Activated CD8-positive, alpha-beta memory T cell treated with anti-CD3 and anti-CD28 coated beads for 36 hours (primary cell): ENCODE results near the gene SLC25A44. TPM values are rescaled to one million over a fixed set of nuclear protein-coding genes. Genes with fewer than 3 reads are reported as not detected.

ENCODE experiments used
- CTCF ChIA-PET: fragments of 350-600 bp; sonication (Branson Sonifier 250); formaldehyde crosslinking; loops from one replicate; lab custom pipeline; 2021; ENCODE audit warnings: antibody characterized with exemption; lab: Charles Lee
- POLR2A ChIA-PET: fragments of 350-600 bp; sonication (Branson Sonifier 250); formaldehyde crosslinking; loops from one replicate; lab custom pipeline; 2021; ENCODE audit warnings: antibody characterized with exemption; lab: Charles Lee
- total RNA-seq, 2 experiments: library from RNA; stranded (reverse); gene quantifications; one replicate each; pipeline ENCODE4 v1.2.3, GENCODE V29; 2021

SLC25A44 gene
- total RNA-seq, 2 experiments from 2014 or later: 26.7 to 31.0 TPM

DNA sequence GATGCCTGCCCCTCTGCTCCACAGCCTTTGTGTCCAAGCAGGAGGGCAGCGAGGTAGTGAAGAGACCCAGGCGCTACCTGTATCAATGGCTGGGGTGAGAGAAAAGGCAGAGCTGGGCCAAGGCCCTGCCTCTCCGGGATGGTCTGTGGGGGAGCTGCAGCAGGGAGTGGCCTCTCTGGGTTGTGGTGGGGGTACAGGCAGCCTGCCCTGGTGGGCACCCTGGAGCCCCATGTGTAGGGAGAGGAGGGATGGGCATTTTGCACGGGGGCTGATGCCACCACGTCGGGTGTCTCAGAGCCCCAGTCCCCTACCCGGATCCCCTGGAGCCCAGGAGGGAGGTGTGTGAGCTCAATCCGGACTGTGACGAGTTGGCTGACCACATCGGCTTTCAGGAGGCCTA, 48.8 kb downstream of the SLC25A44 start:
- POLR2A ChIA-PET: no interaction called here
- CTCF ChIA-PET: interaction anchor here (1.6 kb wide), 1 partner anchor 90 kb away, joined by 4 read pairs; the partner anchor contains the start of gene SEMA4A

DNA sequence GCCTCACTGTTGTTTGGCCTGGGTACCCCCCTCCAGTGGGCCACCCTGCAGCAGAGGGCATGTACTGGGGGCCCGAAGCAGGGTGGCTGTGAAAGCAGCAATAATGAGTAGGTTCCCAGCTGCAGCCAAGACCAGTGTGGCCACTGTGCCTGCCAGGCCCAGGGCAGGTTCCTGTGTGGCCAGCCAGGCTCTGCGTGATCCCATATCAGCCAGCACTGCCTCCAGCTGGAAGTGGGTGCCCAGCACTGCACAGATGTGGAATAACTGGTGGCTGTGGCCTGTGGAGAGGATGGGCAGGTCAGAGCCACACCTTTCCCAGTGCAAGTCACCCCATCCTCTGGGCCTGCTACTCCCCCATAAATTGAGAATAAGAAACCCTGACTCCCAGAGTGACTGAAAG, 50.2 kb downstream of the SLC25A44 start:
- ChIA-PET CTCF (interaction anchor here (1.6 kb wide), 1 partner anchor 91 kb away, joined by 4 read pairs; the partner anchor contains the start of gene SEMA4A), POLR2A (no interaction called here)

DNA sequence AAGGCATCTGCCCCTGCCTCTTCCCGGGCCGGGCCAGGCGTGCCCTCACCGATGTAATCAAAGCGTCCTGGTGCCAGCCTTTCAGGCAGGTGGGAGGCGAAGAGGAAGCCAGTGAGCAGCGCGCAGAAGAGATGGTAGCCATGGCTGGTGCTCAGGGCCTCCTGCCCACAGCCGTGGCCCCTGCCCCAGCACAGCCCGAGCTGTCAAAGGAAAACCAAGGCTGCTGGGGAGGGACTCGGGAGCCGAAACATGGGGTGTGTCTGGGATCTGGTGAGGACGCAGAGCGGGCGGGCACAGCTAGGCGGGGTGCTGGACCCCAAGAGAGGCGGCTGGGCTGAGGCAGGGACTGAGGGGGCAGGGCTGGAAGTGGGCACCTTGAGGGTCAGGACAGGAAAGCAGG, 50.8 kb downstream of the SLC25A44 start:
- POLR2A ChIA-PET: interaction anchor here (1.4 kb wide), 1 partner anchor 8 kb away, joined by 3 read pairs; no protein-coding TSS in a partner anchor
- CTCF ChIA-PET: no interaction called here

DNA sequence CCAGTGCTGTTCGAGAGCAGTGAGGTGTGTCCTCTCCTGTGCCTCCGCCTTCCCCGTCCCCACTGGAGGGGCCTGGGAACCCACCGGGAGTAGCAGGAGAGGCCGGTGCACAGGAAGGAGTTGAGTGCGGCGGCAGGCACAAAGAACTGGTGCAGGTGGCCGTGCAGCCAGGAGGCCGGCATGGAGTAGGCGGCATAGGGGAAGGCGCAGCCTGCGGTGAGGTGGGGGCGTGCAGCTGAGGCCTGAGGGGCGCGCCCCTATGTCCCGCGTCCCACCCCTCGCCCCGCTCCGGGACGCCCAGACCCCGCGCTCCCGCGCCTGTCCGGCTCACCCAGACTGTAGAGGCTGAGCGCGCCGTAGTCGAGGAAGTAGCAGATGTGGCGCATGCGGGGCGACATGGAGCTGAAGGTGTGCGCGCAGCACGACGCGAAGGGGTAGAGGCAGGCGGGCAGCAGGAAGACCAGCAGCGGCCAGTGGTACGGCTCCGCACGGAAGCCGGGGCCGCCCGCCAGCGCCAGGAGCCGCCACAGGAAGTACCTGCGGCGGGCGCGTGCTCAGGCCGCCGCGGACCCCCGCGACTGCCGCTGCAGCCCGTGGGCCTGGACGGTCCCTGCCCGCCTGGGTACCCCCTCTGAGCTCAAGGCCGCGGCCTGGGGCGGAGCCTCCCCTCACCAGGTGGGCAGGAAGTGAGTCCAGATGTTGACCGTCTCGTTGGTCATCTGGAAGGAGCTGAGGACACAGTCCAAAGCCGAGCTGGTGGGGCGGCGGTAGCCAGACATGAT, 51.7 kb downstream of the SLC25A44 start:
- CTCF ChIA-PET: interaction anchor here (0.6 to 1.9 kb wide), 3 partner anchors 20 to 199 kb away, joined by 3 to 8 read pairs (median 6); no protein-coding TSS in a partner anchor
- POLR2A ChIA-PET: interaction anchor here (0.5 to 1.4 kb wide), 7 partner anchors 9 to 128 kb away, joined by 3 to 6 read pairs (median 3); partner anchors contain the start of gene SMG5

DNA sequence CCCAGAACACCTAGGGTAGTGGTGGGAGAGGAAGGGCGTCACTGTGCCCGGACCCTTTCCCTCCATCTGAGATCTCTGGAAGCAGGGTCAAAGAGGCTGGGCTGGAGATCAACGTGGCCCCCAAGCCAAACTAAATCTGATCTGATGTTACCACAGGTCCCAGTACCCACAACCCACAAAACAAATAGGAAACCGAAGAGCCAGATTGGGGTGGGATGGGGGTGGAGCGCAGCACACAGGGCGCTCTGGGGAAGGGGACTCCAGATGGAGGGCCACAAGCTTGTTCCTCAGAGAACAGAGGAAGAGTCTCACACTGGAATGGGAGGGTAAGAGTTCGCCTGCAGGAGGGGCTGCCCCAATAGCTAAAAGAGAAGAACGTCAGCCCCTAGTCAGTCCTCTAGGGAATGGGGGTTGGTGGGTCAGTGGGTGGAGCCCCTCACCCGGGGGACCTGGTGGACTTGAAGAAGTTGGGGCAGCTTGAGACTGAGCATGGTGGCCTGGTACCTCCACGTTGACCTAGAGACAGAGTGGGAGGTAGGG, 52.4 kb downstream of the SLC25A44 start:
- ChIA-PET CTCF (interaction anchor here (0.9 to 1.9 kb wide), 2 partner anchors 20 to 99 kb away, joined by 6 to 8 read pairs; no protein-coding TSS in a partner anchor), POLR2A (interaction anchor here (0.5 to 1.4 kb wide), 5 partner anchors 10 to 104 kb away, joined by 3 to 6 read pairs (median 3); partner anchors contain the start of gene SMG5)

DNA sequence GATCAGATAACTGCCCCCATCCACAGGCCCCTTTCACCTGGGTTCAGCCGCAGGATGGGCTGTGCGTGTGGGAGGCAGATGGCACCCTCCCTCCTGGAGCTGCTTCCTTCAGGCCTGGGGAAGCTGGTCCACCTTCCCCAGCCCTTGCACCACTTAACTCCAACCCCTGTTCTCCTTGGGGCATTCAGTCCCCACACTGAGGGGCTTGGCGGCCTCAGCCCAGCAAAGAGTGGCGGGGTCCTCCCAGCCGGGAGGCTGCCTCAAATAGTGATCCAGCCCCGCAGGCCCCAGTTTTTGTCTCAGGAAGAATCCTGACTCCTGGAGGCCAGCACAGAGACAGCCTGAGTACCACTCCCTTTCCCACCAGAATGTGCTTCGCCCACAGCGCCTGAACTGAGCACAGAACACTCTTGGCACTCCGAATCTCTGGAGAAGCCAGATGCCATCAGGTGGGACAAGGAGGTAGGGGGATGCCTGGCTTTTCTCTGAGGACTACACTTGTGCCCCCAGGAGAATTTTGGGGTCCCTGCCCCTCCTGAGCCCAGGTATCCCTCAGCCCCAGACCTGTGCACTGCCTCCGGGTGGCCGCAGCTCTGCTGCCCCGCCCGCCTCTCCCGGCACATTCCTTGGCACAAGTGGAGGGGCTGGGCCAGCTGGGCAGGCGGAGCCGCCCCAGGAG, 53.0 kb downstream of the SLC25A44 start:
- CTCF ChIA-PET: interaction anchor here (1.9 kb wide), 1 partner anchor 21 kb away, joined by 8 read pairs; no protein-coding TSS in a partner anchor
- POLR2A ChIA-PET: interaction anchor here (1.0 kb wide), 1 partner anchor 25 kb away, joined by 4 read pairs; no protein-coding TSS in a partner anchor

DNA sequence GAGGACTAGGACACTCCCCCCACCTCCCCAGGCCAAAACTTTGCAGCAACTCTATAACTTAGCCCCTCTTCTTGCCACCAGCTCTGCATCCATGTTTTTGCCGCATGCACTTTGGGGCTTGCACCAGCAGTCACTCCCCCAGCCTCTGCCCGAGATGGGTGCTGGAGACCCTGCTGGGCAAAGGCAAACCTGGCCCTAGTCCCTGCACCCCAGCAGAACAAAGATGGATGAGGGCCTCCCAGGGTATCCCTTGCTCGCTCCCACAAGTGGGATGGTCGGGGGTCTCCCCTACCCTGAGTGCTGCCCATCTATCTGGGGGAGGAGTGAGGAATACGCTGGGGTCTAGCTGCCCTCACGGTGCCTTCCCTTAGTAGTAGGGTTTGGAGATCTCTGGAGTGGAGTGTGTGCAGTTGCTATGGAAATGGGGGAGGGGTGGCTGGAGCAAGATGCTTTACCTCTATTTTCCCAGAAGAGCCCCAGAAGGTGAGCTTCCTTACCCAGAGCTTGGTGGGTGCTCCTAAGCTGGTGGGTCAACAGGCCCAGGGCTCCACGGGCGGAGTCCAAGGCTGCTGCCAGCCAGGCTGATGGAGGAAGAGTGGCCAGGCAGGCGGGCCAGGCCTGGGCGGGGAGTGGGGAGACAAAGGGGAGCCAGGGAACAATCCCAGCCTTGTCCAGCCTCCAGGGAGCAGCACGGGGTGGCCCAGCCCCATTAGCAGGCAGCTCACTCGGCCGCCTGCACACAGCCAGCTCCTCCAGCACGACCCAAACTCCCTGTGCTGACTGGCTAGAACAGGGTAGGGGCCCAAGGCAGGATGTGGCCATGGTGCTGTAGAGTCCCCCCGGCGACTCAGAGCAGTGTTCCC, 53.8 kb downstream of the SLC25A44 start, which contains the start of gene PAQR6:
Gene PAQR6, minus strand, starts transcription at position 597 of the 863 bp plus-strand sequence. CDS start 1,325 bp downstream, outside the sequence.
- POLR2A ChIA-PET: interaction anchor here (0.5 to 0.6 kb wide), 3 partner anchors 20 to 484 kb away, joined by 4 to 5 read pairs (median 4); no protein-coding TSS in a partner anchor
- CTCF ChIA-PET: interaction anchor here (1.3 kb wide), 1 partner anchor 23 kb away, joined by 3 read pairs; no protein-coding TSS in a partner anchor

DNA sequence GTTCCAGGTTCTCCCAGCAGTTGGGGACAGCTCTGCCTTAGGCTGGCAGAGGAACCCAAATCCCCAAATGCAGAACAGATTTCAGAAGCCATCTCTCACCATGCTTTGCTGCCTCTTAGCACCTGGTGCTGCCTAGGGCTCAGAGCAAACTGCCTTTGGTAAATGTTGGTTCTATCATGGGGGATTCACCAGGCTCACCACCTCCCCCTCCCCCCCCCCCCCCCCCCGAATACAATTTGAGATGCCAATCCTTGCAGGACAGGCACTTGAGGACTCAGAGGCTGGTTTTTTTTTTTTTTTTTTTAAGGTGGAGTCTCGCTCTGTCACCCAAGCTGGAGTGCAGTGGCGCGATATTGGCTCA, 54.4 kb downstream of the SLC25A44 start:
- CTCF ChIA-PET: interaction anchor here (1.3 kb wide), 1 partner anchor 24 kb away, joined by 3 read pairs; no protein-coding TSS in a partner anchor
- POLR2A ChIA-PET: interaction anchor here (0.6 kb wide), 1 partner anchor 25 kb away, joined by 4 read pairs; no protein-coding TSS in a partner anchor

DNA sequence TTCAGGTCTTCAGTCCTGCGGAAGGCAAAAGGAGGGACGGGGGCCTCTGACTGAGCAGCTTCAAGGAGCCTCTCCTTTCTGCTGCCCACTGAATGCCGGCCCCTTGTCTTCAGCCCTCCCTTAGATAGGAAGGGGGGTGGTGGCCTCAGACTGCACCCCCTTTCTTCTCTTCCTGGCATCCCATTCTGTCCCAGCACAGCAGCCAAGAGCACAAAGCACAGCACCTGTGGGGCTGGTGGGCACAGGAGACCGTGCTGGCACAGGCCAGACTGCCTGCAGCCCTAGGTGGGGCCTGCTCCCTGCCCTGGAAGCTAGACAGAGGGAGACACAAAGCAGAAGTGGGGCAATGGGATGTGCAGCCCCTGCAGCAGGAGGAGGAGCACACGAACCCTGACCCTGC, 55.7 kb downstream of the SLC25A44 start:
- ChIA-PET CTCF (no interaction called here), POLR2A (interaction anchor here (0.6 kb wide), 1 partner anchor 26 kb away, joined by 5 read pairs; no protein-coding TSS in a partner anchor)

DNA sequence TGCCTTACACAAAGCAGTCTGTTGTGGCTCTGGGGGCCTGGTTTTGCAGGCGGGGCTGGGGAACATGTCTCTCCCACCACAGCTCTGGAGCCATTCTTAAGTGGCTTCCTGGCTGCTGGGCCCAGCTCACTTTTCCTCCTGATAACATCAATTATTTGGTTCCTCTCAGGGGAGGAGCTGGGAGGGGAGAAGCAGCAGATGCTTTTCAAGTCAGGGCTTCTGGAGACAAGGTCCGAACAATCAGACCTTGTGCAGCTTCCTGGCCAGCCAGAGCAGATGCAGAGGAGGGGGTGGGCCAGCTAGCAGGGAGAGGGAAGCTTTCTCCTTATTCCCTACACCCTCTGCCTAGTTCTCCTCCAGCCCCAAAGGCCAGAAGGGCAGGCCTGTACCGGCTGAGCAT, 57.6 kb downstream of the SLC25A44 start:
- POLR2A ChIA-PET: no interaction called here
- CTCF ChIA-PET: interaction anchor here (1.1 to 1.5 kb wide), 2 partner anchors 31 to 106 kb away, joined by 3 to 4 read pairs; partner anchors contain the start of gene SMG5

DNA sequence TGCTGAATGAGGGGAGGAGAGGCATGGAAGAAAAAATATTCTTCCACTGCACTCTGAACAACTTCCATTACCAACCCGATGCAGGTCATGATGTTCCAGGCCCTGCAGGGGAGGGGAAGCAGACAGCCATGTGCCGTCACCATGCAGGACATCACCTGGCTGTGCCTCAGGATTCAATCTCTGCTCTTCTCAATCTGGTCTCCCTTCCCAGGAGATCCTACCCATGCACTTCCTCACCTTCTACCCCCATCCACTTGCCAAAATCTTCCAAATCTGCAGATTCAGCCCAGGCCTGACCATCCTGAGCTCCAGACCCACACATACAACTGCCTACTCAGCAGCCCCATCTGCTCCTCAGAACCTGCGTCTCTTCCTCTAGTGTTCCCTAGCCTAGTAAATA, 59.7 kb downstream of the SLC25A44 start:
- POLR2A ChIA-PET: no interaction called here
- CTCF ChIA-PET: interaction anchor here (0.6 kb wide), 1 partner anchor 47 kb away, joined by 3 read pairs; no protein-coding TSS in a partner anchor

DNA sequence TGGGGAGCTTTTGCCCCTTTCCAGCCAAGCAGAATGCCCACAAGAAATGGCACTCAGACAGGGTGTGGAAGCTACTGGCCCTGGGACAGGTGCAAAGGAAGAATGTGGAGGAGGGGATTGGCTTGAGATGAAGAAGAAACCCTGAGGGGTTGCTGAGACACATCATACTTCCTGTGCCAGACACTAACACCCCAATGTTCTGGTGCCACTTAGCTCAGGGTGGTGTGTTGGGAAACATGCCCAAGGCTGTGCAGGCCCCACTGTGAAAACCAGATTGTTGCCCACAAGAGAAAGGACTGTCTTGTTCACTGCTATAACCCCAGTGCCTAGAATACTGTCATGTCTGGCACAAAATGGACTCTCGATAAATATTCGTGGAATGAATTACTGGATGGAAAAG, 63.8 kb downstream of the SLC25A44 start:
- POLR2A ChIA-PET: interaction anchor here (0.5 kb wide), 1 partner anchor 60 kb away, joined by 6 read pairs; no protein-coding TSS in a partner anchor
- CTCF ChIA-PET: no interaction called here

DNA sequence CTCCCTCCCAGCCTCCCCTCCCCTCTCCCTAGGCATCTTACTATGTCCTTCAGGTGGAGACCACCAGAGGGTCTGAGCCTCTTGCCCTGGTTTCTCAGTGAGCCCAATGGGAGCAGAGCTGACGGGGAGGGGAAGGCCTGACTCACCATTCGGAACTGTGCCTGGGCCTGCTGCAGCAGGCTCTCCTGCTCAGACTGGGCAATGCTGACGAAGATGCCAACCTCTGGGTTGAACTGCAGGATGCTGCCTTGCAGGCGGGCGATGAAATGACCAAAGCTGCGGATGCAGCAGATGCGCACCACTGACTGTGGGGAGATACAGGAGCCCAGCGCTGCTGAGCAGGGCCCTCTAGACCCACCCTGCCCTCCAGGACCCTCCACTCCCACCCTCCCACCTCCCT, 65.0 kb downstream of the SLC25A44 start:
- CTCF ChIA-PET: interaction anchor here (2.1 kb wide), 1 partner anchor 33 kb away, joined by 5 read pairs; no protein-coding TSS in a partner anchor
- POLR2A ChIA-PET: no interaction called here

DNA sequence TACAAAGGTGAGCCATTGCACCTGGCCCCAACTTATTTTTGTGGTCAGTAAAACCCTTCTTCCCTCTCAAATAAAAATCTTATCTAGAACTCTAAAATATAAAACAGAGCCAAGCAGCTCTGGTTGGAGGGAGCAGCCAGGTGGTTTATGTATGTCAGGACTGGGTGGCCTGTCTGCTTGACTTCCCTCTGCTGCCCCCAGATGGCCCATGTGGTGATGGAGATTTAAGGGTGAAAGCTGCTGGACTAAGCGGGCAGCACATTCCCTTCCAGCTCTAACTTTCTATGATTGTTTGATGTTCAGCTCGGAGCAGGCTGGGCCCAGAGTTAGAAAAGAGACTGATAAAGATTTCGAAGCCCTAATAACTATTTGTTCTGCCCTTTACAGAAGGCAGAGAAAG, 65.9 kb downstream of the SLC25A44 start:
- ChIA-PET CTCF (interaction anchor here (1.1 to 2.1 kb wide), 2 partner anchors 34 to 157 kb away, joined by 3 to 5 read pairs; no protein-coding TSS in a partner anchor), POLR2A (no interaction called here)

DNA sequence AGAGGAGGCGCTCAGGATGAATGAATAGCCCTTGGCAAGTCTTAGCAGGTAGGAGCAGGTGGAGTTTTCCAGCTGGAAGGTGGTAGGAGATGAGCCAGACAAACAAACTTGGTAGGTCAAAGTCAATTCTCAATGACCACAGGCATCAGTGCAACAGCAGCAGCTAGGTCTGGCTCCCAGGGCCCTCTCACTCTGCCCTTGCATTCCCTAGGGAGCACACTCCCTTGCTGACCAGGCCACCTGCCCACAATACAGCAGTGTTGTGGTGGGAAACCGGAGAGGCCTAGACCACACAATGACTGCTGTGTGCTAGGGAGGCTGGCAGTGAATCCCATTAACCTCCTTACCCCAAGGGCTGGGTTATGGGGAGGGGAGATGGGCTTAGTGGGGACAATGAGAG, 67.0 kb downstream of the SLC25A44 start:
- ChIA-PET POLR2A (interaction anchor here (0.5 kb wide), 1 partner anchor 17 kb away, joined by 7 read pairs; no protein-coding TSS in a partner anchor), CTCF (no interaction called here)
